ENCODE measurements around the gene POFUT2.

Gene POFUT2

GRCh38 chr21:45224189-45224938 lies 63.3 kb downstream of the POFUT2 start:
- no peaks in the 10 kb centered on the region for H3K79me2 ChIP-seq (ENCODE audit: control insufficient read depth, insufficient read depth, low read length)
- no peak overlapping the region for H3K56ac ChIP-seq (ENCODE audit: low read length)
- H3K79me1 ChIP-seq (ENCODE audit: low read length) = no peaks in the 10 kb centered on the region
- H3K27ac ChIP-seq (ENCODE audit: low read depth, low read length) = no peak overlapping the region
- H4K5ac ChIP-seq (ENCODE audit: low read length) = no peak overlapping the region
- no peak overlapping the region for H3K4me2 ChIP-seq (ENCODE audit: low read length)
- H3K23ac ChIP-seq (ENCODE audit: low read length) = no peak overlapping the region
- no peak overlapping the region for H2AK5ac ChIP-seq (ENCODE audit: low read length)
- H3K18ac ChIP-seq (ENCODE audit: low read length) = no peak overlapping the region
- H2BK15ac ChIP-seq (replicated peaks; ENCODE audit: low read depth) = no peak overlapping the region
- no peak overlapping the region for H3K4ac ChIP-seq (ENCODE audit: low read depth, low read length)
- H3K4me1 ChIP-seq (ENCODE audit: control insufficient read depth, low read depth, low read length) = no peaks in the 10 kb centered on the region
- no CpG with 5 or more reads among the region's 24 CpGs for WGBS (ENCODE audit: extremely low coverage, insufficient coverage, low lambda C conversion rate)
- no peak overlapping the region for H4K8ac ChIP-seq (ENCODE audit: low read depth, low read length)
- DNase-seq = no peak
- no peak overlapping the region for H3K4me3 ChIP-seq (ENCODE audit: low read length)
- H3K27me3 ChIP-seq (ENCODE audit: insufficient read depth, low read length, poor library complexity) = no peaks in the 10 kb centered on the region
- H3K9ac ChIP-seq (ENCODE audit: low read length) = no peak overlapping the region
- peaks cover 1% of the 10 kb centered on the region for H3K36me3 ChIP-seq (ENCODE audit: control insufficient read depth, insufficient read depth, low read length)
- no peak overlapping the region for H2BK120ac ChIP-seq (ENCODE audit: low read depth, low read length)
- H2BK5ac ChIP-seq (ENCODE audit: low read length) = no peak overlapping the region

GRCh38 chr21:45223236-45224185 lies 64.2 kb downstream of the POFUT2 start:
- Histone ChIP-seq H3K79me2 (ENCODE audit: control insufficient read depth, insufficient read depth, low read length) (no peaks in the 10 kb centered on the region), H3K36me3 (ENCODE audit: control insufficient read depth, insufficient read depth, low read length) (peaks cover 1% of the 10 kb centered on the region), H3K4ac (ENCODE audit: low read depth, low read length) (no peak overlapping the region), H4K8ac (ENCODE audit: low read depth, low read length) (no peak overlapping the region), H3K4me1 (ENCODE audit: control insufficient read depth, low read depth, low read length) (no peaks in the 10 kb centered on the region), H2BK5ac (ENCODE audit: low read length) (no peak overlapping the region), H3K4me3 (ENCODE audit: low read length) (no peak overlapping the region), H3K79me1 (ENCODE audit: low read length) (no peaks in the 10 kb centered on the region), H3K56ac (ENCODE audit: low read length) (no peak overlapping the region), H2BK15ac (replicated peaks; ENCODE audit: low read depth) (no peak overlapping the region), H3K18ac (ENCODE audit: low read length) (no peak overlapping the region), H2BK120ac (ENCODE audit: low read depth, low read length) (no peak overlapping the region), H2AK5ac (ENCODE audit: low read length) (no peak overlapping the region), H3K4me2 (ENCODE audit: low read length) (no peak overlapping the region), H3K27ac (ENCODE audit: low read depth, low read length) (no peak overlapping the region), H3K27me3 (ENCODE audit: insufficient read depth, low read length, poor library complexity) (no peaks in the 10 kb centered on the region), H3K9ac (ENCODE audit: low read length) (no peak overlapping the region), H3K23ac (ENCODE audit: low read length) (no peak overlapping the region), H4K5ac (ENCODE audit: low read length) (no peak overlapping the region)
- no CpG with 5 or more reads among the region's 36 CpGs for WGBS (ENCODE audit: extremely low coverage, insufficient coverage, low lambda C conversion rate)
- no peak for DNase-seq

GRCh38 chr21:45222001-45222400 lies 65.7 kb downstream of the POFUT2 start:
- no peaks in the 10 kb centered on the region for H3K27me3 ChIP-seq (ENCODE audit: insufficient read depth, low read length, poor library complexity)
- H3K36me3 ChIP-seq (ENCODE audit: control insufficient read depth, insufficient read depth, low read length) = no peaks in the 10 kb centered on the region
- no peak overlapping the region for H4K8ac ChIP-seq (ENCODE audit: low read depth, low read length)
- no peaks in the 10 kb centered on the region for H3K79me2 ChIP-seq (ENCODE audit: control insufficient read depth, insufficient read depth, low read length)
- no peak overlapping the region for H3K4ac ChIP-seq (ENCODE audit: low read depth, low read length)
- no peak overlapping the region for H2BK5ac ChIP-seq (ENCODE audit: low read length)
- no peak overlapping the region for H3K9ac ChIP-seq (ENCODE audit: low read length)
- no peak overlapping the region for H2BK15ac ChIP-seq (replicated peaks; ENCODE audit: low read depth)
- no peak overlapping the region for H2AK5ac ChIP-seq (ENCODE audit: low read length)
- H3K27ac ChIP-seq (ENCODE audit: low read depth, low read length) = no peak overlapping the region
- no peak overlapping the region for H3K4me3 ChIP-seq (ENCODE audit: low read length)
- no CpG with 5 or more reads among the region's 15 CpGs for WGBS (ENCODE audit: extremely low coverage, insufficient coverage, low lambda C conversion rate)
- no peak overlapping the region for H2BK120ac ChIP-seq (ENCODE audit: low read depth, low read length)
- no peak overlapping the region for H3K56ac ChIP-seq (ENCODE audit: low read length)
- H3K79me1 ChIP-seq (ENCODE audit: low read length) = no peaks in the 10 kb centered on the region
- no peak overlapping the region for H3K23ac ChIP-seq (ENCODE audit: low read length)
- DNase-seq = no peak
- no peak overlapping the region for H3K18ac ChIP-seq (ENCODE audit: low read length)
- H3K4me2 ChIP-seq (ENCODE audit: low read length) = no peak overlapping the region
- no peak overlapping the region for H4K5ac ChIP-seq (ENCODE audit: low read length)
- H3K4me1 ChIP-seq (ENCODE audit: control insufficient read depth, low read depth, low read length) = no peaks in the 10 kb centered on the region

GRCh38 chr21:45220714-45221490 lies 66.8 kb downstream of the POFUT2 start:
- WGBS (ENCODE audit: extremely low coverage, insufficient coverage, low lambda C conversion rate) = no CpG with 5 or more reads among the region's 29 CpGs
- no peak overlapping the region for H3K56ac ChIP-seq (ENCODE audit: low read length)
- no peak overlapping the region for H3K4me2 ChIP-seq (ENCODE audit: low read length)
- no peak for DNase-seq
- no peak overlapping the region for H3K4me3 ChIP-seq (ENCODE audit: low read length)
- H3K27ac ChIP-seq (ENCODE audit: low read depth, low read length) = no peak overlapping the region
- no peak overlapping the region for H2BK15ac ChIP-seq (replicated peaks; ENCODE audit: low read depth)
- no peak overlapping the region for H4K5ac ChIP-seq (ENCODE audit: low read length)
- H3K36me3 ChIP-seq (ENCODE audit: control insufficient read depth, insufficient read depth, low read length) = no peaks in the 10 kb centered on the region
- H2BK120ac ChIP-seq (ENCODE audit: low read depth, low read length) = no peak overlapping the region
- H3K9ac ChIP-seq (ENCODE audit: low read length) = no peak overlapping the region
- no peak overlapping the region for H2BK5ac ChIP-seq (ENCODE audit: low read length)
- H3K18ac ChIP-seq (ENCODE audit: low read length) = no peak overlapping the region
- no peaks in the 10 kb centered on the region for H3K4me1 ChIP-seq (ENCODE audit: control insufficient read depth, low read depth, low read length)
- no peak overlapping the region for H4K8ac ChIP-seq (ENCODE audit: low read depth, low read length)
- H3K79me1 ChIP-seq (ENCODE audit: low read length) = no peaks in the 10 kb centered on the region
- no peaks in the 10 kb centered on the region for H3K27me3 ChIP-seq (ENCODE audit: insufficient read depth, low read length, poor library complexity)
- H2AK5ac ChIP-seq (ENCODE audit: low read length) = no peak overlapping the region
- H3K79me2 ChIP-seq (ENCODE audit: control insufficient read depth, insufficient read depth, low read length) = no peaks in the 10 kb centered on the region
- no peak overlapping the region for H3K23ac ChIP-seq (ENCODE audit: low read length)
- no peak overlapping the region for H3K4ac ChIP-seq (ENCODE audit: low read depth, low read length)

- H3K23ac ChIP-seq (ENCODE audit: low read length) = no peak overlapping the region
- H3K56ac ChIP-seq (ENCODE audit: low read length) = no peak overlapping the region
- no peak overlapping the region for H4K8ac ChIP-seq (ENCODE audit: low read depth, low read length)
- H3K4me3 ChIP-seq (ENCODE audit: low read length) = no peak overlapping the region
- H3K79me1 ChIP-seq (ENCODE audit: low read length) = no peaks in the 10 kb centered on the region
- no peaks in the 10 kb centered on the region for H3K79me2 ChIP-seq (ENCODE audit: control insufficient read depth, insufficient read depth, low read length)
- H2AK5ac ChIP-seq (ENCODE audit: low read length) = no peak overlapping the region
- no peak overlapping the region for H3K4me2 ChIP-seq (ENCODE audit: low read length)
- no peaks in the 10 kb centered on the region for H3K27me3 ChIP-seq (ENCODE audit: insufficient read depth, low read length, poor library complexity)
- no peak overlapping the region for H3K9ac ChIP-seq (ENCODE audit: low read length)
- no peaks in the 10 kb centered on the region for H3K4me1 ChIP-seq (ENCODE audit: control insufficient read depth, low read depth, low read length)
- H4K5ac ChIP-seq (ENCODE audit: low read length) = no peak overlapping the region
- no peak overlapping the region for H3K27ac ChIP-seq (ENCODE audit: low read depth, low read length)
- H2BK15ac ChIP-seq (replicated peaks; ENCODE audit: low read depth) = no peak overlapping the region
- H3K36me3 ChIP-seq (ENCODE audit: control insufficient read depth, insufficient read depth, low read length) = no peaks in the 10 kb centered on the region
- no peak overlapping the region for H3K18ac ChIP-seq (ENCODE audit: low read length)
- H2BK5ac ChIP-seq (ENCODE audit: low read length) = no peak overlapping the region
- H3K4ac ChIP-seq (ENCODE audit: low read depth, low read length) = no peak overlapping the region
- no peak overlapping the region for H2BK120ac ChIP-seq (ENCODE audit: low read depth, low read length)
- no peak for DNase-seq
- WGBS (ENCODE audit: extremely low coverage, insufficient coverage, low lambda C conversion rate) = no CpG with 5 or more reads among the region's 4 CpGs
These were observed 67.6 kb downstream of the POFUT2 start for GRCh38 chr21:45220071-45220481.

Measured in mesendoderm (in vitro differentiated cells).